ENCODE results near the gene PTPN11.
"Not testable (repeated sequence)": the region's sequence is repeated elsewhere in the genome, so short reads cannot be mapped to it uniquely, and the experiment has no call there.

PTPN11 gene
- 146 to 149 reads per million in 2 donors for total RNA-seq

GRCh38 chr12:112418608-112419296 lies at the start of gene PTPN11:
Gene PTPN11 (plus strand): TSS chr12:112418947. CDS start chr12:112419112, 165 bp downstream.
- DNase-seq: peak; percentile 89

DNA sequence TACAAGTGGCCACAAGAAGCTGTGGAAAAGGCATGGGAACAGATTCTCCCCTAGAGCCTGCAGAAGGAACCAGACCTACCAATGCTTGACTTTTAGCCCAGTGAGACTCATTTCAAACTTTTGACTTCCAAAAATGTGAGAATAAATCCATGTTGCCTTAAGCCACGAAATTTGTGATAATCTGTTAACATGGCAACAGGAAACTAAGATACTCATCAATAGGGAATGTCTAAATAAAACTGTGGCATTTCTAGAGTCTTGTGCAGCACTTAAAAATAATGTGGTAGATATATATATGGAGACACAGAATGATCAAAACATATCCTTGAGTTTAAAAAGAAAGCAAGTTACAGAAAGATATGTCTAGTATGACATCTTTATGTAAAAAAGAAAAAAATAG lies 48.5 kb upstream of the PTPN11 start:
- DNase-seq: no peak

DNA sequence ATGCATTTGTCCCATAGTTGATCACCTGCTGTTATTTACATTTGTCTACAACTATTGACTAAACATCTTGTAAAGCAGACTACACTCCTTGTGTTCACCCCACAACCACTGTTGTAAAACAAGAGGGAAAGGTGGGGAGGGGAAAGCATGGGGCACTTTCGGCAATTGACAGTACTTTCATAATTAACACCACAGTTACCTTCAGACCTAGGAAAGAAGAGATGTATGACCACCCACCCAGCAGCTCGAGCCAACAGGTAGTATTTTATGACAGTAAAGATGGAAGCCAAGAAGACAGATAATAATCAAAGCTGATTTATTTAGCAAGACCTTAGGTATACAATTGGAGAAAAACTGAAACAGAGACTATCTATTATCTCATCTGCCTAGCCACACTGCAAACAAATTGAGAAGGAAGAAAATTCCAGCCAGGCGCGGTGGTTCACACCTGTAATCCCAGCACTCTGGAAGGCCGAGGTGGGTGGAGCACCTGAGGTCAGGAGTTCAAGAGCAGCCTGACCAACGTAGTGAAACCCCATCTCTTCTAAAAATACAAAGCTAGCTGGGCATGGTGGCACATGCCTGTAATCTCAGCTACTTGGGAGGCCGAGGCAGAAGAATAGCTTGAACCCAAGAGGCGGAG lies 47.8 kb upstream of the PTPN11 start:
- DNase-seq: no peak

DNA sequence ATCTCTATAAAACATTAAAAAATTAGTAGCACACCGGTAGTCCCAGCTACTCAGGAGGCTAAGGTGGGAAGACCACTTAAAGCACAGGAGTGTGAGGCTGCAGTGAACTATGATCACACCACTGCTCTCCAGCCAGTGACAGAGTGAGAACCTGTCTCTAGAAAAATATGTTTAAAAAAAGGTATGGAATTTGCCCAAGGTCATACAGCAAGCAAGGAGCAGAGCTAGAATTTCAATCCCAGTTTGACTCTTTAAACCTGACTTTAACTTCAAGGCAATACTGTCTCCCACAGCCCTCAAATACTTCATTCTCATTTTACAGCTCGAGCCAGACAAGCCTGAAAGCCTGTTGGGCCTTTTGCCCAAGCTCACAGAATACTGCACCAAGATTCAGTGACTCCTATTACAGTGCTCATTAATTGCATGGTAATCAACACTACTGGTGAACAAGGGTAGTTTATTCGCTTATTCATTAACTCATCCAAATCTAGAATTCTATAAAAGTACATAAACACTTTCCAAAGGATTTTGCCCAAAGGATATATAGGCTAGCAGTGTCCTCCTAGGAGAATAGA lies 44.5 kb upstream of the PTPN11 start:
- DNase-seq: no peak

GRCh38 chr12:112375105-112375504 lies 43.6 kb upstream of the PTPN11 start:
- DNase-seq: no peak

- DNase-seq: no peak
Observed at GRCh38 chr12:112380663-112381405, 37.9 kb upstream of the PTPN11 start.

GRCh38 chr12:112381406-112381882 lies 37.3 kb upstream of the PTPN11 start:
- peak; percentile 44 for DNase-seq

DNA sequence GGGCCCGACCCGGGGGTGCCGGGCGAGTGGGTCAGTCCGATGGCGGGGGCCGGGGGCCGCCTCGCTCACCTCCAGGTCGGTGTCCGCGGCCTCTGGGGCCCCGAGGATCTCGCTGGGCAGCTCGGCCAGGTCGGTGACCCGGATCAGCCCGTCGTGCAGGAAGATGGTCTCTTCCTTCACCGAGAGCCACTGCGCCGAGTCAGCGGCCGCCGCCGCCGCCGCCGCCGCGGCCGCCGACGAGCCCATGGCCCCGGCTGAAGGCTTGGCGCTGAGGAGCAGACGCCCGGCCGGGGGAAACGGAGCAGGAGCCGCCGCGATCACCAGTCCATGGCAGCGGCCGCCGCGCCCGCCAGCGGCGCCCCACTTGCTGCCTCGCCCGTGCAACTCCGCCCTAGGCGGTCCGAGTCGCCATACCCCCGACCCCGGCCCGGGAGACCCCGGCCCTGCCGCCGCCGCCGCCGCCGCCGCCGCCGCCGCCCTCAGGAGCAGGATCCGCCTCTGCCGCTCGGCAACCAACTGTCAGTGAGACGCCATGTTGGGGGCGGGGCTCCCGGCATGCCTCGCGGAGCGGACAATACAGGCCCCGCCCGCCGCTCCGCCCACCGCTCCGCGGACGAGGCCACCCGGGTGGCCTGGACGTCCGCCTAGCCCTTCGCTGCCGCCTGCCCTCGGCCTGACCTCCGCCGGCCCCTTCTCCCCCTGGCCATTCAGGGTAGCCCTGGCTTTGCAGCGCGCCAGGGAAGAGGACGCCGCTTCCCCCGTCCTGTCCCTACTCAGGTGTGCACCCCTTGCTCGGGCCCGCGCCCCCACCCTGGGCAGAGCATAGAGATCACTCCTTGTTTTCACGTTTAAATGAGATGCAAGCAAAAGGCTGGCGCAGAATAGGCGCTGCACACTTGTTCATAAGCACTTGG lies 36.6 kb upstream of the PTPN11 start, which contains the start of gene HECTD4:
TSS of gene HECTD4 (minus strand) at position 549 of the 914 bp plus-strand sequence. CDS start at position 246, 303 bp downstream.
- peak; percentile 86 for DNase-seq

GRCh38 chr12:112382866-112383265 lies 35.9 kb upstream of the PTPN11 start:
- DNase-seq: no peak

- no peak for DNase-seq
Observed at GRCh38 chr12:112386726-112387125, 32.0 kb upstream of the PTPN11 start.

DNA sequence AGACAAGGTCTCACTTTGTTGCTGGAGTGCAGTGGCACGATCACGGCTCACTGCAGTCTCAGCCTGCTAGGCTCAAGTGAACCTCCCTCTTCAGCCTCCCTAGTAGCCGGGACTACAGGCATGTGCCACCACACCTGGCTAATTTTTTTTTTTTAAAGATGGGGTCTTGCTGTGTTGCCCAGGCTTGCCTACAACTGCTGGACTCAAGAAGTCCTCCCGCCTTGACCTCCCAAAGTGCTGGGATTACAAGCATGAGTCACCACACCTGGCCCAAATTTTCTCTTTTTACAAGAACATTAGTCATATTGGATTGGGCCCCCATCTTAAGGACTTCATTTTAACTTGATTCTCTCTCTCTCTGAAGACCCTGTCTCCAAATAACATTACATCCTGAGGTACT lies 29.5 kb upstream of the PTPN11 start:
- no peak for DNase-seq

GRCh38 chr12:112389922-112390654 lies 28.7 kb upstream of the PTPN11 start:
- not testable (repeated sequence) for DNase-seq

DNA sequence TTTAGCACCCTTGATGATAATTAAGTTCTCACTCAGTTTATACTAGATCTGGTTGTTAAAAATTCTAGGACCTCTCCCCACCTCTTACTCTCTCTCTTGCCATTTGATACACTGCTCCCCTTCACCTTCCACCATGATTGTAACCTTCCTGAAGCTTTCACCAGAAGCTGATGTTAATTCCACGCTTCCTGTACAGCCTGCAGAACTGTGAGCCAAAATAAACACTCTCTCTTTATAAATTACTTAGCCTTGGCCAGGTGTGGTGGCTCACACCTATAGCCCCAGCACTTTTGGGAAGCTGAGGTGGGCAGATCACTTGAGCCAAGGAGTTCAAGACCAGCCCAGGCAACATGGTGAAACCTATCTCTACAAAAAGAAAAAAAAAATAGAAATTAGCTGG lies 25.4 kb upstream of the PTPN11 start:
- DNase-seq: no peak

DNA sequence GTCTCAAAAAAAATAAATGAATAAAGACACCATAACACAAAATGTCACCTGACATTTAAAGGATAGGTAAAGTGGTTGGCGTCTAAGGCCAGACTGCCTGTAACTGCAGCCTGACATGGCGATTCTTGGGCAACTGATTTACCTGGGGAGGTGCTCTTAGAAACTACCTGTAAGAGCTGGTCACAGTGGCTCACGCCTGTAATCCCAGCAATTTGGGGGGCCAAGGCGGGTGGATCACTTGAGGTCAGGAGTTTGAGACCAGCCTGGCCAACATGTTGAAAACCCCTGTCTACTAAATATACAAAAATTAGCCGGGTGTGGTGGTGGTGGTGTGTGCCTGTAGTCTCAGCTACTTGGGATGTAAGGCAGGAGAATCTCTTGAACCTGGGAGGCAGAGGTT lies 17.7 kb upstream of the PTPN11 start:
- DNase-seq: no peak

- no peak for DNase-seq
Observed at GRCh38 chr12:112401903-112402498, 16.7 kb upstream of the PTPN11 start.

DNA sequence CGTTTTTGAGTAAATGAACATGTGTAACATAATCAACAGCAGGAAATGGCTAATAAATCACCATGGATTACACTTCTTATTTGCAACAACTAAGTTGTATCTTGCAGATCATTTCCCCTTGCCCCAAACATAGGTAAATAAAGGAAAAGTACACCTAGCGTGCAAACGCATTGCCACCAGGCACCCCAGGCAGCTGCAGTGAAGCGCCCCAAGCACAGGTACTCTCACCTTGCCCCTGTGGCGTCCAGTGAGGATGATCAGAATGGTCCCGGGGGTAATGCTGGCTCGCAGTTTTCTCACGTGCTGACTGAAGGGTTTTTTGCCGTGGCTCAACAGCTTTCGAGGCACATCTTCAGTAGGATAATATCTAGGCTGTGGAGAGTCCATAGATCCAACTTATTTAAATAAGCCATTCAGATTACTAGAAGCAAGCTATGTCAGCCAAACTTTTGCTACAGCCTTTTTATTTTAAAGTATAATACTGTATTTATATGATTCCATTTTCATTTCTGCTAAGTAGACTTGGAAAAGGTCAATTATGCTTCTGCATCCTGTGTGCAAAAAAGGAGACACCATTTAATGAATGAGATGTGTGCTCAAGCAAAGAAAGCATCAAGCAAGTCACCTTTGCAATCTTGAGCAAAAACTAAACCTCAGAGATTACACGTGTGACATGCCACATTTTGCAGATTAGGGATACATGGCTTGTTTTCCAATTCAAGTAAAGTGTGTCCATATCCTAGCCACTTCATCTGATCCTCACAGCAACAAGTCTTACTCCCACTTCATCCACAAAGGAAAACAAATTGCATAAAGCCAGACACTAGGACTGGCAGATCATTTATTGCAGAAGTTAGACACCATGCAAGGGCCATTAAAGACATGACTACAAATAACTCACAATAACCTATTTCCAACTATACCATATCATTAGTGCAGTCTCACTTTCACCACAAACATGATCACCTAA lies 11.9 kb upstream of the PTPN11 start:
- DNase-seq: no peak

DNA sequence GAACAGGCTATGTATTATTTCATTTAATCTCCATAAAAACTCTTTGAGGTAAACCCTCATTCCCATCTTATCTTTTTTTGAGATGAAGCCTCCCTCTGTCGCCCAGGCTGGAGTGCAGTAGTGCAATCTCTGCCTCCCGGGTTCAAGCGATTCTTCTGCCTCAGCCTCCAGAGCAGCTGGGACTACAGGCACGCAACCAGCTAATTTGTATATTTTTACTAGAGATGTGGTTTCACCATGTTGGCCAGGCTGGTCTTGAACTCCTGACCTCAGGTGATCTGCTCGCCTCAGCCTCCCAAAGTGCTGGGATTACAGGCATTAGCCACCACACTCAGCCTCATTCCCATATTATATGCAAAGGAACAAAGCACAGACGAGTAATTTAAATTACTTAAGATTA lies 11.1 kb upstream of the PTPN11 start:
- not testable (repeated sequence) for DNase-seq

DNA sequence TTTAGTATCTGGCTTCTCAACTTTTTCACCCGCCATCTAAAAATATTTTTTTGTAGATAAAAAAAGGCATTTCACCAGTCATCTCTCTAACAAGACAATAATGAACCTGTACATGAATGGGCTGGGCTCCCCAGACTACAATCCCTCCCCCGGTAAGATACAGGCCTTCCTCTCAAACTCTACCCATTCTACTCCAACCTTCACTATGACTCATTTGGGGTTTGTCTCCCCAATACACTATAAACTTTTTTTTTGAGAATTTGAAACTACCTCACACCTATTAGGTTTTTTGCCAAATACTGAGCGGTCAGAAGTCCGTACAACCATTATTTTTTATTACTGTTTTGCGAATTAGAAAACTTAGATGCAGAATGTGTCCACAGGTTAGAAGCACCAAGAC lies 10.1 kb upstream of the PTPN11 start:
- DNase-seq: no peak

GRCh38 chr12:112409064-112409905 lies 9.5 kb upstream of the PTPN11 start, which contains the start of gene RPL6:
Gene RPL6 (minus strand): TSS chr12:112409605. CDS start chr12:112408656, 949 bp downstream.
- DNase-seq: no peak

Measured in activated gamma-delta T cell (primary cell).